ENCODE data around the gene PTPRR. TPM values are rescaled to one million over a fixed set of nuclear protein-coding genes. Genes with fewer than 3 reads are reported as not detected.

The PTPRR gene
- polyA plus RNA-seq, 1 of the 3 experiments (the other 2 are of a cell fraction) = 1.4 TPM

- TF ChIP-seq, protein P1, sequence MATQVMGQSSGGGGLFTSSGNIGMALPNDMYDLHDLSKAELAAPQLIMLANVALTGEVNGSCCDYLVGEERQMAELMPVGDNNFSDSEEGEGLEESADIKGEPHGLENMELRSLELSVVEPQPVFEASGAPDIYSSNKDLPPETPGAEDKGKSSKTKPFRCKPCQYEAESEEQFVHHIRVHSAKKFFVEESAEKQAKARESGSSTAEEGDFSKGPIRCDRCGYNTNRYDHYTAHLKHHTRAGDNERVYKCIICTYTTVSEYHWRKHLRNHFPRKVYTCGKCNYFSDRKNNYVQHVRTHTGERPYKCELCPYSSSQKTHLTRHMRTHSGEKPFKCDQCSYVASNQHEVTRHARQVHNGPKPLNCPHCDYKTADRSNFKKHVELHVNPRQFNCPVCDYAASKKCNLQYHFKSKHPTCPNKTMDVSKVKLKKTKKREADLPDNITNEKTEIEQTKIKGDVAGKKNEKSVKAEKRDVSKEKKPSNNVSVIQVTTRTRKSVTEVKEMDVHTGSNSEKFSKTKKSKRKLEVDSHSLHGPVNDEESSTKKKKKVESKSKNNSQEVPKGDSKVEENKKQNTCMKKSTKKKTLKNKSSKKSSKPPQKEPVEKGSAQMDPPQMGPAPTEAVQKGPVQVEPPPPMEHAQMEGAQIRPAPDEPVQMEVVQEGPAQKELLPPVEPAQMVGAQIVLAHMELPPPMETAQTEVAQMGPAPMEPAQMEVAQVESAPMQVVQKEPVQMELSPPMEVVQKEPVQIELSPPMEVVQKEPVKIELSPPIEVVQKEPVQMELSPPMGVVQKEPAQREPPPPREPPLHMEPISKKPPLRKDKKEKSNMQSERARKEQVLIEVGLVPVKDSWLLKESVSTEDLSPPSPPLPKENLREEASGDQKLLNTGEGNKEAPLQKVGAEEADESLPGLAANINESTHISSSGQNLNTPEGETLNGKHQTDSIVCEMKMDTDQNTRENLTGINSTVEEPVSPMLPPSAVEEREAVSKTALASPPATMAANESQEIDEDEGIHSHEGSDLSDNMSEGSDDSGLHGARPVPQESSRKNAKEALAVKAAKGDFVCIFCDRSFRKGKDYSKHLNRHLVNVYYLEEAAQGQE (IDR thresholded peaks at IDR 0.05; ENCODE audit: low read depth, low read length) = no peak
- TF ChIP-seq USF2 (IDR thresholded peaks at IDR 0.05; ENCODE audit: borderline replicate concordance, low read depth, low read length) (no peak), RAD21 (IDR thresholded peaks at IDR 0.05; ENCODE audit: low read length) (no peak), YY1 (IDR thresholded peaks at IDR 0.05; ENCODE audit: low read depth) (no peak), MEF2A (IDR thresholded peaks at IDR 0.05; ENCODE audit: borderline replicate concordance, low read depth) (peak; percentile 98)
Measured at GRCh38 chr12:70648831-70649230, 271.7 kb downstream of the PTPRR start (continued).

DNA sequence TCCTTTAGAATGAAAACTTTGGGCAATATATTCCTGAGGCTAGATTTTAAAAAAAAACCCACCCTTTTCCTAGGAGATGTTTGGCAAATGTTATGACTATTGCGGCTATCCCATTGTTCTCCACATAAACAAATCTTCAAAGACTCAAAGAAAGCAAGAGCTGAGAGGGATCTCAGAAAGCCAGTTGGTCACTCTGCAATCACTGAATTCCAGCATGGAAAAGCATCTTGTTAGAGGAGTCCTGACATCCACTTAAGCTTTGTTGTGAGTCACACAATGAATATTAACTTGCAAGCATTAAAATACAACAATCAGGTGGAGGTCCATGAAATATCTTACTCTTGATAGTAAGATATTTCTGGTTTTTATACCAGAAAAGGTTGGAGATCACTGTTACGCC lies 272.3 kb downstream of the PTPRR start:
- peak overlapping the region; percentile 88 to 98 for H3K27ac ChIP-seq (ENCODE audit: low read depth in 2 of 2, low read length in 1 of 2)
- no peaks in the 10 kb centered on the region for H3K9me2 ChIP-seq
- peak overlapping the region; percentile 35; the same call in 1 of the 2 replicates for H2AFZ ChIP-seq (ENCODE audit: low read depth)
- no peaks in the 10 kb centered on the region for H3K79me2 ChIP-seq (ENCODE audit: insufficient read depth)
- H4K20me1 ChIP-seq (ENCODE audit: insufficient read depth) = no peaks in the 10 kb centered on the region
- WGBS (ENCODE audit: low lambda C conversion rate) = 95% methylated on average over 2 of the region's 2 CpGs
- H3K4me3 ChIP-seq (ENCODE audit: low read depth in 2 of 2, low read length in 1 of 2) = no peak overlapping the region
- H3K36me3 ChIP-seq (replicated peaks in 1 of 2; ENCODE audit: control insufficient read depth in 1 of 2, insufficient read depth in 2 of 2, low read length in 1 of 2) = no peaks in the 10 kb centered on the region
- peaks cover 42% of the 10 kb centered on the region for H3F3A ChIP-seq (replicated peaks; ENCODE audit: insufficient read depth)
- ChIA-PET CTCF (no interaction called here), POLR2A (no interaction called here)
- H3K9me3 ChIP-seq = no peaks in the 10 kb centered on the region
- peak overlapping the region; percentile 47 for H3K4me2 ChIP-seq
- H3K27me3 ChIP-seq (ENCODE audit: insufficient read depth) = no peaks in the 10 kb centered on the region
- no peak for DNase-seq
- H3K4me1 ChIP-seq (ENCODE audit: control insufficient read depth in 1 of 2, insufficient read depth in 2 of 2, low read depth in 1 of 2, low read length in 1 of 2) = peaks cover 0 to 49% of the 10 kb centered on the region in 2 experiments; a peak in 3 of 4 replicates
- peak overlapping the region; percentile 69; the same call in 1 of the 2 replicates for H3K9ac ChIP-seq
- TF ChIP-seq GATA2 (CRISPR knock-in tag; IDR thresholded peaks at IDR 0.05) = no peak
- no peak for TF ChIP-seq TEAD4 (IDR thresholded peaks at IDR 0.05; ENCODE audit: borderline replicate concordance, insufficient read depth)
- TF ChIP-seq, protein P2, sequence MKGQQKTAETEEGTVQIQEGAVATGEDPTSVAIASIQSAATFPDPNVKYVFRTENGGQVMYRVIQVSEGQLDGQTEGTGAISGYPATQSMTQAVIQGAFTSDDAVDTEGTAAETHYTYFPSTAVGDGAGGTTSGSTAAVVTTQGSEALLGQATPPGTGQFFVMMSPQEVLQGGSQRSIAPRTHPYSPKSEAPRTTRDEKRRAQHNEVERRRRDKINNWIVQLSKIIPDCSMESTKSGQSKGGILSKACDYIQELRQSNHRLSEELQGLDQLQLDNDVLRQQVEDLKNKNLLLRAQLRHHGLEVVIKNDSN (IDR thresholded peaks at IDR 0.05; ENCODE audit: borderline replicate concordance, low read depth) = no peak
- TF ChIP-seq FOXJ3 (CRISPR knock-in tag; IDR thresholded peaks at IDR 0.05) = no peak
- 0 out of 2 replicates have a peak, but pooled peaks have one; percentile 7 for TF ChIP-seq FOXM1 (IDR thresholded peaks at IDR 0.05; ENCODE audit: low read depth)
- no peak for TF ChIP-seq EZH2phosphoT487 (IDR thresholded peaks at IDR 0.05; ENCODE audit: borderline replicate concordance, low read depth)
- no peak for TF ChIP-seq GABPA (IDR thresholded peaks at IDR 0.05; ENCODE audit: low read depth)
- no peak for TF ChIP-seq PBX3 (IDR thresholded peaks at IDR 0.05)
- no peak for TF ChIP-seq NFIC (IDR thresholded peaks at IDR 0.05; ENCODE audit: borderline replicate concordance)
- TF ChIP-seq CHD2 (IDR thresholded peaks at IDR 0.05; ENCODE audit: low read length, partially characterized antibody) = no peak
- no peak for TF ChIP-seq RXRA (IDR thresholded peaks at IDR 0.05; ENCODE audit: borderline replicate concordance, low read depth)
- peak; percentile 20; the same call in 1 of the 2 replicates for TF ChIP-seq FOSL2 (IDR thresholded peaks at IDR 0.05; ENCODE audit: borderline replicate concordance, low read depth)
- no peak for TF ChIP-seq POLR2AphosphoS5 (IDR thresholded peaks at IDR 0.05; ENCODE audit: low read depth, low read length)
- no peak for TF ChIP-seq CTCF (IDR thresholded peaks at IDR 0.05)
- no peak for TF ChIP-seq TAF1 (IDR thresholded peaks at IDR 0.05; ENCODE audit: borderline replicate concordance, low read depth, low read length)
- no peak for TF ChIP-seq RAD21 (IDR thresholded peaks at IDR 0.05; ENCODE audit: low read length)
